Hindlimb muscle (tissue), 1 donor: ENCODE measurements around the gene AFAP1L2. TPM values are rescaled to one million over a fixed set of nuclear protein-coding genes. Genes with fewer than 3 reads are reported as not detected.

Experiments used
- DNase-seq: peaks from one replicate; pipeline ENCODE4 v3.0.0-alpha.2; 2013
- polyA plus RNA-seq: library from polyadenylated mRNA; unstranded; fragments of 120-200 nt; gene quantifications from one replicate; pipeline ENCODE4 v1.2.1, GENCODE V29; 2013; ENCODE audit not compliant: insufficient read length

AFAP1L2 gene
- polyA plus RNA-seq, 1 donor: 40.2 TPM

DNA sequence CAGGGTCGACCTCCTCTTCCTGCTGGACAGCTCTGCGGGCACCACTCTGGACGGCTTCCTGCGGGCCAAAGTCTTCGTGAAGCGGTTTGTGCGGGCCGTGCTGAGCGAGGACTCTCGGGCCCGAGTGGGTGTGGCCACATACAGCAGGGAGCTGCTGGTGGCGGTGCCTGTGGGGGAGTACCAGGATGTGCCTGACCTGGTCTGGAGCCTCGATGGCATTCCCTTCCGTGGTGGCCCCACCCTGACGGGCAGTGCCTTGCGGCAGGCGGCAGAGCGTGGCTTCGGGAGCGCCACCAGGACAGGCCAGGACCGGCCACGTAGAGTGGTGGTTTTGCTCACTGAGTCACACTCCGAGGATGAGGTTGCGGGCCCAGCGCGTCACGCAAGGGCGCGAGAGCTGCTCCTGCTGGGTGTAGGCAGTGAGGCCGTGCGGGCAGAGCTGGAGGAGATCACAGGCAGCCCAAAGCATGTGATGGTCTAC is 118.3 kb downstream of the AFAP1L2 start:
- no peak for DNase-seq

DNA sequence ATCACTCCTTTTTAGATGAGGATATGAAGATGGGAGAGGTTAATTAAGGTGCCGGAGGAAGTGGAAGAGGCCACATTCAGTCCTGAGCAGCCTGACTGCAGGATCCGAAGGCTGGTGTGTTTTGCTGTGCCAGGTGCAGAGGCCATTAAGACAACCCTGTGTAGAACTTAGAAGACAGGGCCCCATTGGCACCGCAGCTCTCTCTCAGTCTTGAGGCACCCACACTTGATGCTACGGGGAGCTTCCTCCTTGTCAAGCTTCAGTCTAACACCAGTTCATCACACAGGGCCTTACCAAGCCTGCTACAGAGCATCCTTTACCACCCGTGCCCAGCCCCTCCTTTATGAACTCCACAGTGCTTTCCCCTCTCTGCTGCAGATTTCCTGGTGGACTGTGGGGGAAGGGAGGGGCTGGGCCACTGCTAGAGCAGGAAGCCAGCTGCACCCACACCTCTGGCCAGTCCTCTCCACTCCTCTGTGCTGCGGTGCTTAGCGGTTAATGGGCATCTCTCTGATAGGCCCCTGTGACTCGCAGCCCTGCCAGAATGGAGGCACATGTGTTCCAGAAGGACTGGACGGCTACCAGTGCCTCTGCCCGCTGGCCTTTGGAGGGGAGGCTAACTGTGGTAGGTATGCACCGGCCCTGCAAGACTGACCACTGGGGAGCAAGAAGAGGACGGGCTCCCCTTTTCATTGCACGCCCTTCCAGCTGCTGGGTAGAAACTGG is 119.8 kb downstream of the AFAP1L2 start:
- DNase-seq: no peak

- no peak for DNase-seq
These were observed 120.6 kb downstream of the AFAP1L2 start for GRCh38 chr10:114283535-114284234.

GRCh38 chr10:114283091-114283490 is 121.2 kb downstream of the AFAP1L2 start:
- no peak for DNase-seq

DNA sequence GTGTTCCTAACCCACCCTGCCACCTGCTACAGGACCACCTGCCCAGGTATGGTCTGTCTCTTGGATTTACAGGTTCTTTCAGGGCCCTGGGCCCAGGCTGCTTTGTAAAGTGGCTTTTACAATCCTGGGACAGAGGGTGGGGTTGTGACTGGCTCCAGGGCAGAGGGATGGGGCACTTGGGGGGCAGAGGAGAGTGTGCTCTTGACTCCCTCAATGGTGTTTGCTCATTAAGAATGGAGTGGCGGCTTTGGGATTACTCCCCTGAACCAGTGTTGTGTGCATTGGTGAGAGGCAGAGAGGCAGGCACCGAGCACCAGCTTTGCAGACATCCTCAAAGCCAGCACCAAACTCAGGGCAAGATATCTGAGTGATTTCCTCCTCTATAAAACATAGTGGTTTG is 121.8 kb downstream of the AFAP1L2 start:
- no peak for DNase-seq

- no peak for DNase-seq
These were observed 122.8 kb downstream of the AFAP1L2 start for GRCh38 chr10:114281461-114281860.

GRCh38 chr10:114281006-114281405 is 123.3 kb downstream of the AFAP1L2 start:
- no peak for DNase-seq

- no peak for DNase-seq
These were observed 124.2 kb downstream of the AFAP1L2 start for GRCh38 chr10:114279901-114280644.

DNA sequence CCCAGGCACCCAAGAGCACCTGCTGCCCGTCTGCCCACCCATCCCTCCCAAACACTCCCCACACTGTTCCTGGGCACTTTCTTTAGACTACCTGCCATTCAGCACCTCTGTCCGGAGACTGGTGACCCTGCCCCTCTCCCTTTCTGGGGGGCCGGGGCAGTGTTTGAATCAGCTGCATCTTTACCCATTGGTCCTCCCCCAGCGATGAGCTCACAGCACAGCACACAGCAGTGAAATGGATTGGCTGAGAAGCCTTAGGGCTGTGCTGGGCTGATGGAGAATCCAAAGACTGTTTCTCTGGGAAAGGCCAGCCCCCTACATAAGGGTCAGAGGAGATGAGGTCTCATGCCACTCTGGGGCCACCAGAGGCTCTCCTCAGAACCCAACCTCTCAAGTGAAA is 125.0 kb downstream of the AFAP1L2 start:
- no peak for DNase-seq

DNA sequence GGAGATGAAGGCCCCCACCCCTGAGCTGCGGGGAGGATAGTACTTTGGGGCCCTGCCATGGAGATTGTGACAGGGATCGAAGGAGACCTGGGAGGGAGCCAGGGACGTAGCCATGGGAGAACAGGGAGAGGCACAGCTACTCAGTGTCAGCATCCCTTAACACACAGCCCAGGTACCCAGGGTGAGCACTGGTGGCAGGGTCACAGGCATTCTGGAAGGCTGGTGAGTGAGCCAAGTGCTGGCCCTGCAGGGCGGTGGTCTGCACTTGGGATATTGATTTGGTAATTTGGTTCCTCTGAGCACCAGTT is 125.5 kb downstream of the AFAP1L2 start:
- DNase-seq: no peak

DNA sequence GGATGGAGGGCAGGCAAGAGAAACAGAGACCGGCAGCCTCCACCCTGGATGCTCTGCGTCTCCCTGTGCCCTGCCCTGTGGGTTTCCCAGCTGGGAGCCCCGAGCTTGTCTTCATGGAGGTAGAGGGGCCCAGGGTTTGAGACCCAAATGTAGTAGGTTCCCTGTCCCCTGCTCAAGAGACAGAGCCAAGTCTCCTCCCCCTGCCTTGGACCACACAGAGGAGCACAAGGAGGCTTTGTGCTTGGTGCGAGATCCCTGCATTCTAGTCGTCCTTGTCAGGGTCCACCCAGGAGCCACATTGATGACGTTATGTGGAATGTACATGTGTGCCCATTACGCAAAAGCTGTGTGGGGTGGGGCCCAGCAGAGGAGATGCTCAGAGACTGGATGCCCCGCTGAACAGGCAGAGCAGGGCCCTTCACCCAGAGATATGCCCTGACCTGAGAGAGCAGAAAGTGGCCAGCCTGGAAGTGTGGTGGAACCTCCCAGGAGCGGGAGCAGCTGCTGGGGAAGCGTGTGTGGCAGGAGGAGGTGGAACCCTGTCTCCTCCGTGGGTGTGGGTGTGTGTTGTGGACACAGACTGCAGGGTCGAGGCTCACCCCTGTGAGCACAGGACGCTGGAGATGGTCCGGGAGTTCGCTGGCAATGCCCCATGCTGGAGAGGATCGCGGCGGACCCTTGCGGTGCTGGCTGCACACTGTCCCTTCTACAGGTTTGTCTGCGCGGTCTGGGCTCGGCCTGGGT is 126.0 kb downstream of the AFAP1L2 start:
- DNase-seq: no peak

GRCh38 chr10:114276671-114277070 is 127.6 kb downstream of the AFAP1L2 start:
- DNase-seq: no peak

GRCh38 chr10:114276066-114276465 is 128.2 kb downstream of the AFAP1L2 start:
- DNase-seq: no peak

- DNase-seq: no peak
These were observed 129.5 kb downstream of the AFAP1L2 start for GRCh38 chr10:114274616-114275453.

- no peak for DNase-seq
These were observed 130.4 kb downstream of the AFAP1L2 start for GRCh38 chr10:114273910-114274309.

DNA sequence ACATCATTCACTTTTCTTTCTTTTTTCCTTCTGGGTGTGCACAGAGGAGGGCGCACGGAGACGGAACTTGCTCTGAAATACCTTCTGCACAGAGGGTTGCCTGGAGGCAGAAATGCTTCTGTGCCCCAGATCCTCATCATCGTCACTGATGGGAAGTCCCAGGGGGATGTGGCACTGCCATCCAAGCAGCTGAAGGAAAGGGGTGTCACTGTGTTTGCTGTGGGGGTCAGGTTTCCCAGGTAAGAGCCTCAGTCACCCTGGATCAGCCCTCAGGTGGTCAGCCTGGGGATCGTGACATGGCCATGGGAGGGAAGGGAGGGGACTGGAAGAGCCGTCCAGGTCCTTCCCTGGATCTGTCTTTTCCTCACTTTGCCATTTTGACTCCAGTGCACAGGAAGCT is 131.6 kb downstream of the AFAP1L2 start:
- DNase-seq: no peak

DNA sequence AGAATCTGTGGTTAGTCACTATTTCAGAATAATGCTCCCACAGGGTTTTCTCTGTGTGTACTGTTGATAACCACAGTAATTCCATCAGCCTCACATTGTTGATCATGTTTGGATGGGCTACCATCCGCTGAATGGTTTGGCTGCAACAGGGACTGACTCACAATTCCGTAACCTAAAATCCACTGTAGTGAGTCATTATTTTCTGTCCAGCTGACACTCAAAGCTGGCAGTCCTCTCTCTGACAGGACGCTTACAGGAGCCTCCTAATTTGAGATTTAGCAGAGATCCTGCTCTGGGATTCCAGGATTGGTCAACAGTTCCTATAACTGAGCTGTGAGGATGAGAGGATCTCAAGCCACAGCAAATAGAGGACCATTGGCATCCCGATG is 132.5 kb downstream of the AFAP1L2 start:
- DNase-seq: peak; percentile 33

GRCh38 chr10:114271075-114271778 is 133.1 kb downstream of the AFAP1L2 start:
- no peak for DNase-seq

- DNase-seq: no peak
These were observed 137.8 kb downstream of the AFAP1L2 start for GRCh38 chr10:114266521-114266920.

GRCh38 chr10:114265392-114266053 is 138.8 kb downstream of the AFAP1L2 start:
- no peak for DNase-seq

DNA sequence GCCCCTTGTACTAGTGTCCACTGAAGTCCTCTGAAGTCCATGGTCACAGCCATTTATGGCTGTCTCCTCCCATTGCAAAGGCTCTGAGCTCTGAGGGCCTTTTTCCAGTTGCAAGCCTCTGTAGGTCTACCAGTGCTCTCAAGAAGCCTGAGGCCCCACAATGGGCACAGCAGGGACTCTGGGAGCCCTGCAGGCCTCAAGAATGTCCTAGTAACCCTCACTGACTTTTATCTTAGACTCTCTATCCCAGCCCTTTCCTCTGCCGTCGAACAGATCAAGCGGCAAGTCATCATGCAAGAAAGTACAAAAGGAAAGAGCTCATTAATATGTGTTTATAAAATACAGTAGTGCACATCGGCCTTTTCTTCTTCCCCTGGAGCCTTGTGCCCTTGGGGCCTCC is 141.8 kb downstream of the AFAP1L2 start:
- DNase-seq: no peak
